Measurements from ENCODE around the gene ZCCHC14.

ZCCHC14 gene

GRCh38 chr16:87434146-87434667 is 58.6 kb downstream of the ZCCHC14 start:
- DNase-seq, result peak in 7 of 58 donors; percentile 3 to 37 (median 23)

- no peak for DNase-seq
Observed at GRCh38 chr16:87432330-87432915, 60.4 kb downstream of the ZCCHC14 start.

GRCh38 chr16:87431926-87432325 is 60.9 kb downstream of the ZCCHC14 start:
- peak in 3 of 58 donors; percentile 13 to 41 (median 32) for DNase-seq

GRCh38 chr16:87426423-87427215 is 66.2 kb downstream of the ZCCHC14 start:
- DNase-seq, result no peak

- DNase-seq, result no peak
Observed at GRCh38 chr16:87425941-87426340, 66.9 kb downstream of the ZCCHC14 start.

- DNase-seq, result no peak
Observed at GRCh38 chr16:87424266-87424665, 68.6 kb downstream of the ZCCHC14 start.

- no peak for DNase-seq
Observed at GRCh38 chr16:87423429-87423828, 69.4 kb downstream of the ZCCHC14 start.

- no peak for DNase-seq
Observed at GRCh38 chr16:87422106-87422505, 70.7 kb downstream of the ZCCHC14 start.

GRCh38 chr16:87421003-87421912 is 71.6 kb downstream of the ZCCHC14 start:
- DNase-seq, result no peak

- no peak for DNase-seq
Observed at GRCh38 chr16:87420026-87421002, 72.5 kb downstream of the ZCCHC14 start.

GRCh38 chr16:87418644-87419043 is 74.2 kb downstream of the ZCCHC14 start:
- DNase-seq, result no peak

- DNase-seq, result no peak
Observed at GRCh38 chr16:87418216-87418615, 74.6 kb downstream of the ZCCHC14 start.

- no peak for DNase-seq
Observed at GRCh38 chr16:87417528-87417910, 75.3 kb downstream of the ZCCHC14 start.

GRCh38 chr16:87416826-87417527 is 75.8 kb downstream of the ZCCHC14 start:
- DNase-seq, result peak in 5 of 58 donors; percentile 21 to 50 (median 25)

- DNase-seq, result no peak
Observed at GRCh38 chr16:87415441-87415840, 77.4 kb downstream of the ZCCHC14 start.

GRCh38 chr16:87414251-87414680 is 78.6 kb downstream of the ZCCHC14 start:
- DNase-seq, result no peak

- DNase-seq, result no peak
Observed at GRCh38 chr16:87412996-87413421, 79.8 kb downstream of the ZCCHC14 start.

GRCh38 chr16:87412371-87412995 is 80.3 kb downstream of the ZCCHC14 start:
- no peak for DNase-seq

Measured in anterior cingulate cortex (tissue), 58 donors.